PC-3 (cell line): ENCODE results near the gene LCORL. TPM values are rescaled to one million over a fixed set of nuclear protein-coding genes. Genes with fewer than 3 reads are reported as not detected.
"Not testable (repeated sequence)": the region's sequence is repeated elsewhere in the genome, so short reads cannot be mapped to it uniquely, and the experiment has no call there.

Experiments used
- ATAC-seq: fragments of 200-7000 bp; cut with Tn5 transposase; 2 replicates; pipeline ENCODE4 v1.9.1; 2020; ENCODE audit warnings: mild to moderate bottlenecking, moderate library complexity
- BruUV-seq: library from RNA; stranded (reverse); fragments of 400-500 nt; replicated peaks from 2 replicates; lab custom pipeline; 2021; lab: Mats Ljungman, UMichigan
- CTCF ChIA-PET: fragments of 300-600 bp; sonication (Branson Sonifier 250); formaldehyde crosslinking; loops from one replicate; lab custom pipeline; 2022; ENCODE audit warnings: antibody characterized with exemption; lab: Charles Lee
- POLR2A ChIA-PET: fragments of 300-600 bp; sonication (Branson Sonifier 250); formaldehyde crosslinking; loops from one replicate; lab custom pipeline; 2022; ENCODE audit warnings: antibody characterized with exemption; ENCODE audit not compliant: unreplicated experiment; lab: Charles Lee
- DNase-seq: peaks from one replicate; pipeline ENCODE4 v3.0.0-alpha.2; 2015
- H2AFZ ChIP-seq: fragments of 300-600 bp; sonication (generic); 2 replicates; pipeline ENCODE4 v1.6.0; 2016; ENCODE audit warnings: antibody characterized with exemption, low read length
- H3F3A ChIP-seq: fragments of 300-600 bp; sonication (generic); one replicate; pipeline ENCODE4 v1.6.0; 2017; ENCODE audit warnings: antibody characterized with exemption, low read length, control low read depth, mild to moderate bottlenecking; ENCODE audit not compliant: unreplicated experiment
- H3K27ac ChIP-seq: fragments of 300-600 bp; sonication (generic); 2 replicates; pipeline ENCODE4 v1.5.1; 2016; ENCODE audit warnings: mild to moderate bottlenecking, low read length
- H3K27me3 ChIP-seq: fragments of 300-600 bp; sonication (generic); 2 replicates; pipeline ENCODE4 v1.6.1; 2016; ENCODE audit warnings: low read length, mixed read lengths
- H3K36me3 ChIP-seq: fragments of 300-600 bp; sonication (generic); 2 replicates; pipeline ENCODE4 v1.6.1; 2016; ENCODE audit warnings: low read depth, mixed run types, low read length, mixed read lengths
- H3K4me1 ChIP-seq: fragments of 300-600 bp; sonication (generic); 2 replicates; pipeline ENCODE4 v1.5.1; 2016; ENCODE audit warnings: low read length; ENCODE audit not compliant: insufficient read depth
- H3K4me2 ChIP-seq: fragments of 300-600 bp; sonication (generic); 2 replicates; pipeline ENCODE4 v1.6.0; 2016; ENCODE audit warnings: low read length
- H3K4me3 ChIP-seq: fragments of 300-600 bp; sonication (generic); 2 replicates; pipeline ENCODE4 v1.5.1; 2016; ENCODE audit warnings: mild to moderate bottlenecking, low read length, mixed read lengths
- H3K79me2 ChIP-seq: fragments of 300-600 bp; sonication (generic); 2 replicates; pipeline ENCODE4 v1.6.1; 2017; ENCODE audit warnings: low read length, mixed read lengths
- H3K9ac ChIP-seq: fragments of 300-600 bp; sonication (generic); 2 replicates; pipeline ENCODE4 v1.6.0; 2016; ENCODE audit warnings: mild to moderate bottlenecking, low read length
- H3K9me2 ChIP-seq: fragments of 300-600 bp; sonication (generic); replicated peaks from 2 replicates; pipeline ENCODE4 v1.6.1; 2016; ENCODE audit warnings: mixed run types, low read length, mixed read lengths
- H3K9me3 ChIP-seq: fragments of 300-600 bp; sonication (generic); 2 replicates; pipeline ENCODE4 v1.6.1; 2016; ENCODE audit warnings: low read length, mixed read lengths
- H4K20me1 ChIP-seq: fragments of 300-600 bp; sonication (generic); 2 replicates; pipeline ENCODE4 v1.6.1; 2016; ENCODE audit warnings: low read length, mixed read lengths
- CTCF ChIP-seq: fragments of 300-600 bp; sonication (generic); conservative IDR thresholded peaks from 2 replicates; pipeline ENCODE4 v1.5.1; 2017; ENCODE audit warnings: antibody characterized with exemption, low read depth, mild to moderate bottlenecking, low read length
- EZH2 ChIP-seq: fragments of 300-600 bp; sonication (generic); IDR thresholded peaks from one replicate; pipeline ENCODE4 v1.6.1; 2017; ENCODE audit warnings: antibody characterized with exemption, mild to moderate bottlenecking, low read length; ENCODE audit not compliant: unreplicated experiment
- EZH2phosphoT487 ChIP-seq: fragments of 300-600 bp; sonication (generic); IDR thresholded peaks from 2 replicates; pipeline ENCODE4 v1.6.1; 2018; ENCODE audit warnings: mild to moderate bottlenecking, antibody characterized with exemption, low read length, borderline replicate concordance
- intact Hi-C: fragments of 100-400 bp; cut with micrococcal nuclease; formaldehyde crosslinking; loops from 2 replicates; pipeline ENCODE4 v1.9.0; 2023
- total RNA-seq: library from RNA; depleted of rRNA; stranded (reverse); fragments of >200 nt; gene quantifications from 2 replicates; pipeline ENCODE4 v1.2.3, GENCODE V29; 2014

The LCORL gene
- total RNA-seq, 1 experiment from 2014 or later, result 2.9 TPM

- Histone ChIP-seq H3K4me2 (no peak overlapping the region), H4K20me1 (no peaks in the 10 kb centered on the region), H3K36me3 (no peaks in the 10 kb centered on the region), H3K9me2 (no peaks in the 10 kb centered on the region), H3K79me2 (no peaks in the 10 kb centered on the region), H3K9me3 (no peaks in the 10 kb centered on the region), H3K4me3 (no peak overlapping the region), H3K27ac (no peak overlapping the region), H3K27me3 (no peaks in the 10 kb centered on the region), H3F3A (no peaks in the 10 kb centered on the region), H3K4me1 (no peaks in the 10 kb centered on the region), H3K9ac (no peak overlapping the region), H2AFZ (no peak overlapping the region)
- TF ChIP-seq CTCF (no peak), EZH2 (no peak), EZH2phosphoT487 (no peak)
- intact Hi-C loops, result no loop called here
- no peak for DNase-seq
- BruUV-seq, result no TSS peak
- no peak for ATAC-seq
- POLR2A ChIA-PET, result no interaction called here
- CTCF ChIA-PET, result no interaction called here
Measured at GRCh38 chr4:18042012-18042411, 20.5 kb upstream of the LCORL start.

- CTCF ChIA-PET, result no interaction called here
- TF ChIP-seq EZH2, result no peak
- TF ChIP-seq EZH2phosphoT487, result no peak
- no peak for TF ChIP-seq CTCF
- H3K9me2 ChIP-seq, result no peaks in the 10 kb centered on the region
- BruUV-seq, result no TSS peak
- POLR2A ChIA-PET, result no interaction called here
- no peaks in the 10 kb centered on the region for H3K36me3 ChIP-seq
- H3K27ac ChIP-seq, result no peak overlapping the region
- H3K27me3 ChIP-seq, result no peaks in the 10 kb centered on the region
- no peaks in the 10 kb centered on the region for H3K79me2 ChIP-seq
- no peaks in the 10 kb centered on the region for H3F3A ChIP-seq
- no peaks in the 10 kb centered on the region for H3K4me1 ChIP-seq
- no peaks in the 10 kb centered on the region for H4K20me1 ChIP-seq
- ATAC-seq, result no peak
- no peak overlapping the region for H3K9ac ChIP-seq
- H2AFZ ChIP-seq, result no peak overlapping the region
- H3K4me2 ChIP-seq, result no peak overlapping the region
- no peak for DNase-seq
- H3K9me3 ChIP-seq, result no peaks in the 10 kb centered on the region
- intact Hi-C loops, result no loop called here
- H3K4me3 ChIP-seq, result no peak overlapping the region
Measured at GRCh38 chr4:18041114-18041513, 19.6 kb upstream of the LCORL start.

- H3K27ac ChIP-seq, result no peak overlapping the region
- no peak overlapping the region for H3K9ac ChIP-seq
- H3K27me3 ChIP-seq, result peaks cover 3% of the 10 kb centered on the region; the same call in 1 of the 2 replicates
- intact Hi-C loops, result no loop called here
- H3K9me3 ChIP-seq, result no peaks in the 10 kb centered on the region
- H4K20me1 ChIP-seq, result no peaks in the 10 kb centered on the region
- no peak overlapping the region for H3K4me3 ChIP-seq
- no peak overlapping the region for H3K4me2 ChIP-seq
- H3K79me2 ChIP-seq, result no peaks in the 10 kb centered on the region
- ChIA-PET POLR2A (no interaction called here), CTCF (no interaction called here)
- no peak for TF ChIP-seq EZH2
- TF ChIP-seq EZH2phosphoT487, result no peak
- no peak for TF ChIP-seq CTCF
- no peak overlapping the region for H2AFZ ChIP-seq
- BruUV-seq, result no TSS peak
- no peaks in the 10 kb centered on the region for H3K36me3 ChIP-seq
- DNase-seq (no peak), ATAC-seq (no peak)
- H3K9me2 ChIP-seq, result no peaks in the 10 kb centered on the region
- no peaks in the 10 kb centered on the region for H3F3A ChIP-seq
- H3K4me1 ChIP-seq, result no peaks in the 10 kb centered on the region
Measured at GRCh38 chr4:18039113-18039512, 17.6 kb upstream of the LCORL start.

- H3K79me2 ChIP-seq, H3F3A ChIP-seq, H3K9ac ChIP-seq, H3K4me1 ChIP-seq, CTCF ChIA-PET, ATAC-seq, DNase-seq, H3K4me2 ChIP-seq, H3K36me3 ChIP-seq, H4K20me1 ChIP-seq, intact Hi-C loops, H3K9me2 ChIP-seq, H3K9me3 ChIP-seq, POLR2A ChIA-PET, BruUV-seq, H3K27ac ChIP-seq, H3K4me3 ChIP-seq, H2AFZ ChIP-seq: not testable (repeated sequence)
- peaks cover 16% of the 10 kb centered on the region for H3K27me3 ChIP-seq
Measured at GRCh38 chr4:18036369-18036768, 14.8 kb upstream of the LCORL start.
